GM19468 (cell line): ENCODE data around the gene PEDS1.
"Not testable (repeated sequence)": the region's sequence is repeated elsewhere in the genome, so short reads cannot be mapped to it uniquely, and the experiment has no call there.

Experiments used
- ATAC-seq: cut with Tn5 transposase; IDR thresholded peaks from one replicate; pipeline ENCODE4 v1.9.1; 2021; ENCODE audit warnings: mild to moderate bottlenecking, moderate library complexity, moderate number of reproducible peaks; ENCODE audit not compliant: unreplicated experiment; ENCODE audit errors: extremely low read depth

PEDS1 gene

DNA sequence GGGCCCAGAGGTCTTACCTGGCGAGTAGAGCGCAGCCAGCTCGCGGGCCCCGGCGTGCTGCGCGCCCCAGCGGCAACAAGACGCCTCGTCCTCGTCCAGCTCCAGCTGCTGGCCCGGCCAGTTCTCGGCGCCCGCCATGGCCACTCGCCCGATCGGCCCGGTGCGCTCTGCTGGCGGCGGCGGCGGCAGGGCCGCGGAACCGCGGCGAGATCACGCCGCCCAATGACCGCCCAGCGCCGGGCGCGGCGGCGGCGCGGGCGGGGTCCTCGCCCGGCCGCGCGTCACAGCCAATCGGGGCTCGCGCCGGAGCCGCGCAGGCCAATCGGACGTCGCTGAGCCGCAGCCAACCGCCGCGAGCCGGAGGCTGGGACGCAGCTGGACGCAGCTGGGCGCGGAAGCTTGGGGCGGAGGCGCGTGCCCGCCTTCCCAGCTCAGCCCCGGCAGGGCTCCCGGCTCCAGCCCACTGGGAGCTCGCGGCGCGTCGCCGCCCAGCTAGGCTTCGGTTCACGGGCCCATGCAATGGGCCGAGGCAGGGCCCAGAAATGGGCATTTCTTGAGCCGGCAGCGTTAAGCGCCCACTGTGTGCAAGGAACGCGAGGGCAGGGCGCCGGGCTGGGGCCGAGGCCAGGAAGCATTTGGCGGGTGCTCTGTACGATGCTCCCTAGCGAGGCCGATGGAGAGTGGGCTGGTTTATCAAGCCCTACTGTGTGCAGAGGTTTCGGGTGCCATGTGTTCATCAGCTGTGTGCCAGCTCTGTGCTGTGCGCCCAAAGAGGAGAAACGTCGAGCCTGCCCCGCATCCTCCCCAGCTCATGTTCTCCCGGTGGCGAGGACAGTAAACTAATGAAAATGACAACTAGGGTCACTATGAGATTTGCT lies at the start of gene PEDS1:
Gene PEDS1, minus strand, starts transcription at position 224 of the 878 bp plus-strand sequence. Its CDS starts 86 bp downstream, at position 138.
- ATAC-seq: peak; percentile 81

DNA sequence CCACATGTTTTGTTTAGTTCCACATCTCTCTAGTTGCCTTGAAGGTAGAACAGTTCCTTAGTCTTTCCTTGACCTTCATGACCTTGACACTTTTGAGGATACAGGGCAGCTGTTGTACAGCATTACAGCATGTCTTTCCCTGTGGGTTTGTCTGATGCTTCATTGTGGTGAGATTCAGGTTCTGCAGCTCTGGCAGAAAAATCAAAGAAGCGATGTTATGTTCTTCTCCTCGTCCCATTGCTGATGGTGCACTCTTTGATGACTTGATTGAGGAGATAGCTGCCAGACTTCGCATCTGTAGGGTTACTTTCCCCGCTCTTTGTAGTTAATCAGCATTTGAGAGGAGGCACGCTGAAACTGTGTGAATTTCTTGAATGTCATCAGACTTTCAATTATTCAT lies 49.2 kb upstream of the PEDS1 start:
- no peak for ATAC-seq

DNA sequence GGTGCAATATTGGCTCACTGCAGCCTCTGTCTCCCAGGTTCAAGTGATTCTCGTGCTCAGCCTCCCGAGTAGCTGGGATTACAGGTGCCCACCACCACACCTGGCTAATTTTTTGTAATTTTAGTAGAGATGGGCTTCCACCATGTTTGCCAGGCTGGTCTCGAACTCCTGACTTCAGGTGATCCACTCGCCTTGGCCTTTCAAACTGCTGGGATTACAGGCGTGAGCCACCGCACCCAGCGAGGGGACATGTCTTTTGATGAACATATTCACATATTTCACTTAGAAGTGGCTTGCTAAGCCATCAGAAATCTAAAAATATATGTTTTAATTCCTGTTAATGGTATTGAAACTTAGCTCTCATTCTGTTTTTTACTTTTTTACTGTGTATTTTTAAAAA lies 48.2 kb upstream of the PEDS1 start:
- ATAC-seq: not testable (repeated sequence)

DNA sequence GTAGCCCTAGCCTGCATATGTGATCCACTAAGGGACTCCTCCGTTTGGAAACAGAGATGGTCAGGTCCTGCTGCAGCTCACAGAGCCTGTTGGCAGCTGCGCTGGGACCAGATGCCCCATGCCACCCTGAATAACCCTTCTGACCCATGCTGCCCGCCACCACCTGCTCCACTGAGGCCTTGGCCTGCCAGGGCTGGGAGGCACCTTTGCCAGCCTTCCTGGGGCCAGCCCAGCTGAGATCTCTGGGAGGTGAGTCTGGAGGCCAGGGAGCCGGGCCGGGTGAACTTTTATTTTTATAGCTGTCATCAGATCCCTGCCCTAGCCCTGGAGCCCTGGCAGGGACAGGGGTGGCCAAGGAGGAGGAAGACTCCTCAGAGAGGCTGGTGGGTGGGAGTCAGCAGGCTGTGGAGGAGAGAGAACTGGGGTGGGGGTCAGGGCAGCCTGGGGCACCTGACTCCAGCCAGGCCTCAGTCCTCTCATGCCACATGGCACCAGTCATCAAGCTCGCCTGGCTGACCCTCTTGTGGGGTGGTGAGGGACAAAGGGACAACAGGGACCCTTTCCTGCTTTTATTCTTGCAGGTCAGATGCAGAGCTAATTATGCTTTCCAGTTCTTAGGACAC lies 47.1 kb upstream of the PEDS1 start:
- no peak for ATAC-seq

DNA sequence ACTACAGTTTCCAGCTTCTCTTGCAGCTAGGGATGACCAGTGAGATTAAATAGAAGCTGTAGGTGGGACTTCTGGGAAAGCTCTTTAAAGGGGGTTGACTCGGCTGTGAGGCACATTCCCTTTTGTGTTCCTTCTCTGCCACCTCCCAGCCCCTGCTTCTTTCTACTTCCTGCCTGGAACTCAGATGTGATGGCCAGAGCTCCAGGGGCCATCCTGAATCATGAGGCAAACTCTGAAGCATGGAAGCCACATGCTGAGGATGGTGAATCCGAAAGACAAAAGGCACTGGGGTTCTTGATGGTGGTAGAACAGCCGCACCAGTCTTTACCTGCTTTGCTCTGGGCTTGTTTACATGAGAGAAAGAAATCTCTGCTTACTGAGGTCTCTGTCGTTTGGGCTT lies 46.2 kb upstream of the PEDS1 start:
- ATAC-seq: no peak

DNA sequence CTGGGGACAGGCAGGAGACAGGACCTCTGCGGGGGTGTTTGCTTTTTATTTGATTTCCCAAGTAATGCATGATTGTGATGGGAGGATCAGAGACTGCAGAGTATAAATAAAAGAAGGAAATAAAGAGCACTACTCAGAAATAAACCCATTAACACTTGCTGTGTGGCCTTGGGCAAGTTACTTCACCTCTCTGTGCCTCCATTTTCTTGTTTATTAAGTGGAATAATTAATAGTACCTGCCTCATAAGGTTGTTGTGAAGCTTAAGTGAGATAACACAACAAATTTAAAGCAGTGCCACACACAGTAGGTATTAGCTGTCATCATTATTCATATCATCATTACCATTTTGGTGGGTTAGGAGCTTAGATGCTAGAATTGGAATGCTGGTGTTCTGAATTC lies 45.2 kb upstream of the PEDS1 start:
- no peak for ATAC-seq

DNA sequence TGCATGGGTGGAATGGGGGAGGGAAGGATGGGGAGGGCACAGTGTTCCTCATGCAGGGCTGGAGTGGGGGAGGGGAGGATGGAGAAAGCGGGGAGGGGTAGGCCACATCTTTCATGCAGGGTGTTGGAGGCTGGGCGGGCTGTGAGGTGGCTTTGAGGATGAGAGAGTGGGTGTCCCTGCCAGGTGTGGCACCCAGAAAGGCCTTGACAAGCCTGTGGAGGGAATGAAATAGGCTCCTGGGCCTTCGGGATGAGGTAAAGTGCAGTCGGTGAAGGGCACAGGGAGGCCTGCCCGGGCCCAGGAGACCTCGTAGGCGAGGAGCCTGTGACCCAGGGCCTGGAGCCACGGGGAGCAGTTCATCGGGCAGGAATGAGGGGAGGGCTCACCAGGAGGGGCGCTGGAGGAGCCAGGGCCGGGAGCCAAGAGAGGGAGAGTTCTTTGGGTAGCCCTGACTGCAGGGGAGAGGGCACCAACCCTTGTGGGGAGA lies 44.7 kb upstream of the PEDS1 start:
- ATAC-seq: no peak

DNA sequence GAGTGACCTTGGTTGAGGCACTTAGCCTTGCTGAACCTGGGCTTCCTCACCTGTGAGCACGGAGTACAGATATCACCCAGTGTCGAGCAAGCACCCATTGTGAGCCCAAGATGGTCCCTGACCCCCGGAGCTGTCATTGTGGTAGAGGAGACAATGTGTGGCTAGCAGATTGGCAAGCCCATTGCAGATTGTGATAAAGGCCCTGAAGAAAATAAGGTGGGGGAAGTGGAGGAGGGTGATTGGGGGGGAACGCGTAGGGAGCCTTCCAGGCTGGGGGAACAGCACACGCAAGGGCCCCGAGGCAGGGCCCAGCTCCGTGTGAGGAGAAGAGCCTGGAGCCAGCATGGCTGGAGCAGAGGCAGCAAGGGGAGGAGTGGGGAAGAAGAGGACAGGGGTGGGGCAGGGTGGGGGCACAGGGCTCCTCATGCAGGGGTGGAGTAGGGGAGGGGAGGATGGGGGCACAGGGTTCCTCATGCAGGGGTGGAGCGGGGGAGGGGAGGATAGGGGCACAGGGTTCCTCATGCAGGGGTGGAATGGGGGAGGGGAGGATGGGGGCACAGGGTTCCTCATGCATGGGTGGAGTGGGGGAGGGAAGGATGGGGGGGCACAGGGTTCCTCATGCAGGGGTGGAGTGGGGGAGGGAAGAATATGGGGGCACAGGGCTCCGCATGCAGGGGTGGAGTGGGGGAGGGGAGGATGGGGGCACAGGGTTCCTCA lies 44.1 kb upstream of the PEDS1 start:
- ATAC-seq: no peak

DNA sequence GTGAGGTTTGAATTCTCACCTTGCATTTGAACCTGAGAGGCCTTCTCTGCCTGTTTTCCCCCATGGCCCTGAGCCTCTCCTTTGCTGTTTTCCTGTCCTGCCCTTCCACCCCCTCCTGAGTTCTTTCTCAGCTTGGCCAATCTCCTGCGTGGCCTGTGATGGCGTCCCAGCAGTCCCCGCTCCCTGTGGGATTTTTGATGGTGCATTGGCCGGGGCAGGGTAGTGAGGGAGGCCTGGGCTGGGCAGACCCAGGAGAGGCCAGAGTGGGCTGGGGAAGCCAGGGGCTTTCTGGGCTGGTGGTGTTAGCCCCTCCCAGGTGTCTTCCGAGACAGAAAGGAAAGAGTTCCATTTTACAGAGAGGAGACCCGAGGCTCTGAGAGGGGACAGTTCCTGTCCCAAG lies 43.4 kb upstream of the PEDS1 start:
- ATAC-seq: no peak

DNA sequence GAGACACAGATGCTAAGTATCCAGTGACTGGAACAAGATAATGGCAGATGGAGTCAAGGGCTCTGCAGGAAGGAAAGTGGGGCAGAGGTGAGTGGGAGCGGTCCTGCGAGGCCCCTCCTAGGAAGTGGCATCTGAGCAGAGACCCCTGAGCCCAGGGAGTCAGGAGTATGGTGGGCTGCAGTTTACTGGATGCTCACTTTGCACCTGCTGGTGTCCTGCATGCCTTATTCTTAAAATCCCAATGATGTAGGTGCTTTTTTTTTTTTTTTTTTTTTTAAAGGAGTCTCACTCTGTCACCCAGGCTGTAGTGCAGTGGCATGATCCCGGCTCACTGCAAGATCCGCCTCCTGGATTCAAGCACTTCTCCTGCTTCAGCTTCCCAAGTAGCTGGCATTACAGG lies 42.7 kb upstream of the PEDS1 start:
- ATAC-seq: no peak

DNA sequence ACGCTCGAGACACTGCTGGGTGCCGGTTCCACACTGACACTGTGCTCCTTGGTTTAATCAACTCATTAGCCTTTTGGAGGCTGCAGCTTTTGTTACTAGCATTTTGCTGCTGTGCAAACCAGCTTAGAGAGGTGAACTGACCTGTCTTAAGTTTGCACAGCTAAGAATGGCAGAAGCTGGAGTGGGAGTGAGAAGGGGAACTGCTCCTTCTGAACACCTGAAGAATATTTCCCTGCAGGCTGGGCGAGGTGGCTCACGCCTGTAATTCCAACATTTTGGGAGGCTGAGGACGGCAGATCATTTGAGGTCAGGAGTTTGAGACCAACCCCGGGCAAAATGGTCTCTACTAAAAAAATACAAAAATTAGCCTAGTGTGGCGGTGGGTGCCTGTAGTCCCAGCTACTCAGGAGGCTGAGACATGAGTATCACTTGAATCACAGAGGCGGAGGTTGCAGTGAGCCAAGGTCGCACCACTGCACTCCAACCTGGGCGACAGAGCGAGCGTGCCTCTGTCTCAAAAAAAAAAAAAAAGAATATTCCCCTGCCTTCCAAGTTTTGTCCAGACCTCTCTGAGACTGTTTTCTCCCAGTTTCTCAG lies 42.1 kb upstream of the PEDS1 start:
- no peak for ATAC-seq

DNA sequence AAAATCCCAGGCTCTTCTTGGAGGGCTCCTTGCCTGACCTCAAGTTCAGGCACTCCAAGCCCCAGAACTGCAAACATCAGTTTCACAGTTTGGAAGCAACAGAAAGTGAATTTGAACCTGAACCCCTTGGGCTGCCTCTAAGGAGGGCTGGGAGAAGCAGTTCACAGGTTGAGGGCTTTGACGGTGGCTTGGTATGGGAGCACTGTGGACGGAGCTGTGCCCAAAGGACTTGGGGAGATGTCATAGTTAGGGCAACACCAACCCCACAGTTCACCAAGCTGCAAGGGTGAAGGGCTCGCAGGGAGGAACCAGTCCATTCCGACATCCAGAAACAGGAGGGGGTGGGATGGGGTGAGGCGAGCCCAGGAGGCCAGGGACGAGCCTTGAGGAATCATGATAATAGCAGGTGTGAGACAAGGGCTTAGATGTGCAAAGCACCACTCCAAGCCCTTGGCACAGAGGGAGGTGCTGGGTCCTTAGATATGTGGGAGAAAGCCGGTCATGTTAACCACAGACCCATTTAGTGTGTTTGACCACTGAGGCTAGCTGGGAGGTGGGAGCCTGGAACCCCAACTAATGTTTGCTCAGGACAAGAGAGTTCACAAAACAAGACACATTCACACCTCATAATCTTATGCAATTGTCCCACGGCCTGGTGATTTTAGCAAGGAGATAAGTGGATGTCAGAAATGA lies 41.5 kb upstream of the PEDS1 start:
- no peak for ATAC-seq

DNA sequence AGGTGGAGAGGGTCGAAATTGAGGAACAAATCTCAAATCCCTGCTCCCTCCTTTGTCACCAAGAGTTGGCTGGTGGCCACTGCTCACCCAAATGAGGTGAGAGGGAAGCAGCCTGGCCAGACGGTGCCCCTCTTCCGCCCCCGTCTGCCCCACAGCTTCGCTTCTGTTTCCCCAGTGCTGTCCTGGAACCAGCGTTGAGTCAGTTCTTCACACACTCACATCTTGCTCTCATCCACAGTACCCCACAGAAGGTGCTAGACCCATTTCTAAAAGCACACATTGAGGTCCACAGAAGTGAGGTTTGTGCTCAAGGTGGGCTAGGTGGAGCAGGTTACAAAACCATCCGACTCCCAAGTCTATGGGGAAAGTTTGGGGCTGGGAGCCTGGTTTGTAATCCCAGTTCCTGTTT lies 40.9 kb upstream of the PEDS1 start:
- ATAC-seq: no peak

DNA sequence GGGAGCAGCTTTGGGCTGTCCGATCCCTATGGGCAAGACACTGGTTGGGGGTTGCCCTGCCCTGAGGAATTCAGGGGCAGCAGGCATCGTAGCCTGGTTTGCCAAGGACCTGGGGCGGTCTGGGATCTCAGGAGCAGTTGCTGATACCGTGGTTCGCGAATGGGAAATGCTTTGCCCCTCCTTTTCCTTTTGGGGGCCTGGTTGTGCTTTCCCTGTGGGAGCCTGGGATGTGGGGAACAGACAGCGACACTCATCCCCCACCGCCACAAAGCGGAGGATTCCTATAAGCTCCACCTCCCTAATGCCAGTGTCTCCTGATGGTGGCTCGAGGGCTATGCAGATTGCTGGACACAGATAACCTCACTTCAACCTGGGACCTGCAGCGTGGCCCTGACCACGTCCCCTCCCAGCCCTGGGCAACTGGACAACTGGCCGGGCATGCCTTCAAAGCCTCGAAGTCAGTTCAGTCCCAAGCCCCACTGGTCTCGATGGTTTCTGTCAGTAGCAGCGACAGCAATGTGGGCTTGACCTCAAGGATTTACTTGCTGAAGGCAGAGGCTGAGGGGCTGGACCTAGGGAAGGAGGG lies 40.4 kb upstream of the PEDS1 start:
- no peak for ATAC-seq

DNA sequence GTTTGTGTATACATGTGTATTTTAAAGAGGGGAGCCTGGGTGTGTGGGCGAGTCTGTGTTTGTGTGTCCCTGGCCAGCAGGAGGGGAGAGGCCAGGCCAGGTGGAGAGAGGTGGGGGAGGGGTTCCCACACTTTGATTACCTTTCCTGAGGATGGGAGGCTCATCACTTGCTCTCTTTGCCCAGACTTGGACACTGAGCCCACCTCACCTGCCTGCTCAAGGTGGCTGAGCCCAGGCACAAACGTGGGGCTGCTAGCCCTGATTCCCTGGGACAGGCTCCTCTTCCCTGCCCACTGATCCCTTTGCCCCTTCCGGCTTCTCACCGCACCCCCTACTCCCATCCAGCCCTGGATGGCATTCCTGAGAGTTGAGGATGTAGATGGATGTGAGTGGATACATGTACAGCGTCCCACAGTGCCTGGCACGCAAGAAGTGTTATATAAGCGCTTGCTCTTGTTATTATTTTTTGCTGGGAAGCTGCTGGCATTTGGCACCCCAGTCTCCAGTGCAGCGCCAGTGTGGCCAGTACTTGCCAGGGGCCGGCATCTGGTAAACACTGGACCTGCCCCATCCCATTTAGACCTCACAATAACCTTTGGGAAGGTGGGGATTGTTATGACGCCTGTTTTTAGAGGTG lies 39.8 kb upstream of the PEDS1 start:
- ATAC-seq: no peak

DNA sequence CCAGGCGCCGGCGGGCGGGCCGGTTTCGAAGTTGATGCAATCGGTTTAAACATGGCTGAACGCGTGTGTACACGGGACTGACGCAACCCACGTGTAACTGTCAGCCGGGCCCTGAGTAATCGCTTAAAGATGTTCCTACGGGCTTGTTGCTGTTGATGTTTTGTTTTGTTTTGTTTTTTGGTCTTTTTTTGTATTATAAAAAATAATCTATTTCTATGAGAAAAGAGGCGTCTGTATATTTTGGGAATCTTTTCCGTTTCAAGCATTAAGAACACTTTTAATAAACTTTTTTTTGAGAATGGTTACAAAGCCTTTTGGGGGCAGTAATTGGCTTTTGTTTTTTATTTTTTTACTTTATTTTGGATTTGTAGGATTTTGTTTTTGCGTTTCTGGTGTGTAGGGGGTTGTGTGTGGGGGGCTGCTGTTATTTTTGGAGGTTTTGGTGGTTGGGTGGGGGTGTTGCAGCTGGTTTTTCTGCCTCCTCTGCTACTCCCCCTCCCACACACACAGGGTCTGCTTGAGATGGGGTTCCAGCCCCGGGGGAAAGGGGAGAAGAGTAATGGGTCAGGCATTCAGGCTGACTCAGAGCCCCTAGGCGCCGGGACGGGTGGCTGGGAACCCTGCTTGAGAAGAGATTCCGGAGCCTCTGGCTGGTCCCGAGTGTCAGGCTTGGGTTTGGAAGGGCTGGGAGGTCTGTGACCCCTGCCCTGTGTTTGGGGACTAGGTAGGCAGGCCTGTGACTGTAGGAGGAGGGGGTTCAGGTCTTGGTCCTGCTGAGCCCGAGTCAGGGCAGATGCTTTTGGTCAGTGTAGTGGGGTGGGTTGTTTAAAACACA lies 39.1 kb upstream of the PEDS1 start:
- ATAC-seq: no peak

DNA sequence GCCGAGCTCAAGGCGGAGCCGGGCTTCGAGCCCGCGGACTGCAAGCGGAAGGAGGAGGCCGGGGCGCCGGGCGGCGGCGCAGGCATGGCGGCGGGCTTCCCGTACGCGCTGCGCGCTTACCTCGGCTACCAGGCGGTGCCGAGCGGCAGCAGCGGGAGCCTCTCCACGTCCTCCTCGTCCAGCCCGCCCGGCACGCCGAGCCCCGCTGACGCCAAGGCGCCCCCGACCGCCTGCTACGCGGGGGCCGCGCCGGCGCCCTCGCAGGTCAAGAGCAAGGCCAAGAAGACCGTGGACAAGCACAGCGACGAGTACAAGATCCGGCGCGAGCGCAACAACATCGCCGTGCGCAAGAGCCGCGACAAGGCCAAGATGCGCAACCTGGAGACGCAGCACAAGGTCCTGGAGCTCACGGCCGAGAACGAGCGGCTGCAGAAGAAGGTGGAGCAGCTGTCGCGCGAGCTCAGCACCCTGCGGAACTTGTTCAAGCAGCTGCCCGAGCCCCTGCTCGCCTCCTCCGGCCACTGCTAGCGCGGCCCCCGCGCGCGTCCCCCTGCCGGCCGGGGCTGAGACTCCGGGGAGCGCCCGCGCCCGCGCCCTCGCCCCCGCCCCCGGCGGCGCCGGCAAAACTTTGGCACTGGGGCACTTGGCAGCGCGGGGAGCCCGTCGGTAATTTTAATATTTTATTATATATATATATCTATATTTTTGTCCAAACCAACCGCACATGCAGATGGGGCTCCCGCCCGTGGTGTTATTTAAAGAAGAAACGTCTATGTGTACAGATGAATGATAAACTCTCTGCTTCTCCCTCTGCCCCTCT lies 38.2 kb upstream of the PEDS1 start:
- ATAC-seq: no peak
